Cardiac septum (tissue), 1 donor: ENCODE measurements around the gene PLXNA4. TPM values are rescaled to one million over a fixed set of nuclear protein-coding genes. Genes with fewer than 3 reads are reported as not detected.

Experiments used
- DNase-seq: peaks from one replicate; pipeline ENCODE4 v3.0.0-alpha.2; 2020; ENCODE audit warnings: low spot score
- intact Hi-C: fragments of 100-400 bp; cut with DNase I; formaldehyde crosslinking; loops from one replicate; pipeline ENCODE4 v1.14.0; 2022
- total RNA-seq: library from RNA; stranded (reverse); fragmentation: NEBNext Ultra II Directional; extraction: Animal tissue kit (Norgen Biotek cat#: 25700); gene quantifications from one replicate; pipeline ENCODE4 v1.2.1, GENCODE V29; 2021
- donor health status: DM: no; HTN: no; CAD: no.

Gene PLXNA4
- total RNA-seq, 1 donor from 2014 or later, result 12.8 TPM

GRCh38 chr7:132115028-132115427 lies 461.2 kb downstream of the PLXNA4 start:
- intact Hi-C loops, result no loop called here

GRCh38 chr7:132114411-132114810 lies 461.9 kb downstream of the PLXNA4 start:
- peak; percentile 38 for DNase-seq
- intact Hi-C loops, result no loop called here

More at GRCh38 chr7:132115028-132115427, 461.2 kb downstream of the PLXNA4 start:
- no peak for DNase-seq

- intact Hi-C loops, result no loop called here
- DNase-seq, result peak; percentile 22
These were observed 462.5 kb downstream of the PLXNA4 start for GRCh38 chr7:132113536-132114371.

- intact Hi-C loops, result no loop called here
- DNase-seq, result peak; percentile 36
These were observed 463.6 kb downstream of the PLXNA4 start for GRCh38 chr7:132112657-132113056.

GRCh38 chr7:132112106-132112505 lies 464.2 kb downstream of the PLXNA4 start:
- intact Hi-C loops, result no loop called here
- DNase-seq, result peak; percentile 57

GRCh38 chr7:132110692-132111091 lies 465.6 kb downstream of the PLXNA4 start:
- intact Hi-C loops, result no loop called here
- no peak for DNase-seq

- intact Hi-C loops, result no loop called here
These were observed 466.5 kb downstream of the PLXNA4 start for GRCh38 chr7:132109769-132110168.

GRCh38 chr7:132108563-132108962 lies 467.7 kb downstream of the PLXNA4 start:
- intact Hi-C loops, result no loop called here
- no peak for DNase-seq

More at GRCh38 chr7:132109769-132110168, 466.5 kb downstream of the PLXNA4 start:
- no peak for DNase-seq

- no peak for DNase-seq
- intact Hi-C loops, result no loop called here
These were observed 469.8 kb downstream of the PLXNA4 start for GRCh38 chr7:132106491-132106890.

GRCh38 chr7:132105096-132105495 lies 471.2 kb downstream of the PLXNA4 start:
- intact Hi-C loops, result no loop called here
- DNase-seq, result no peak

- DNase-seq, result no peak
- intact Hi-C loops, result no loop called here
These were observed 472.6 kb downstream of the PLXNA4 start for GRCh38 chr7:132103718-132104117.

GRCh38 chr7:132102942-132103341 lies 473.3 kb downstream of the PLXNA4 start:
- intact Hi-C loops, result no loop called here
- no peak for DNase-seq

GRCh38 chr7:132102391-132102790 lies 473.9 kb downstream of the PLXNA4 start:
- intact Hi-C loops, result no loop called here
- DNase-seq, result no peak

- peak; percentile 10 for DNase-seq
- intact Hi-C loops, result no loop called here
These were observed 475.3 kb downstream of the PLXNA4 start for GRCh38 chr7:132100981-132101380.

GRCh38 chr7:132100483-132100882 lies 475.8 kb downstream of the PLXNA4 start:
- intact Hi-C loops, result no loop called here
- DNase-seq, result no peak

- no peak for DNase-seq
- intact Hi-C loops, result no loop called here
These were observed 477.1 kb downstream of the PLXNA4 start for GRCh38 chr7:132099163-132099562.

- intact Hi-C loops, result no loop called here
- DNase-seq, result no peak
These were observed 477.9 kb downstream of the PLXNA4 start for GRCh38 chr7:132098327-132098726.

GRCh38 chr7:132097550-132098134 lies 478.6 kb downstream of the PLXNA4 start:
- intact Hi-C loops, result no loop called here
- no peak for DNase-seq

GRCh38 chr7:132095111-132095765 lies 481.0 kb downstream of the PLXNA4 start:
- DNase-seq, result no peak
- intact Hi-C loops, result no loop called here

- intact Hi-C loops, result no loop called here
- no peak for DNase-seq
These were observed 484.2 kb downstream of the PLXNA4 start for GRCh38 chr7:132092106-132092505.

- no peak for DNase-seq
- intact Hi-C loops, result no loop called here
These were observed 484.6 kb downstream of the PLXNA4 start for GRCh38 chr7:132091706-132092105.
